GM19395 (cell line): ENCODE results near the gene TEX53.
A peak's percentile ranks its signal among the peaks of the same experiment; 100 is the strongest.

Experiments
- ATAC-seq: cut with Tn5 transposase; IDR thresholded peaks from one replicate; pipeline ENCODE4 v1.9.1; 2021; ENCODE audit warnings: mild to moderate bottlenecking, moderate library complexity; ENCODE audit not compliant: unreplicated experiment

The TEX53 gene

GRCh38 chr9:114657705-114658104 is at the start of gene TEX53:
Gene TEX53, minus strand, starts transcription at chr9:114657805. Its CDS starts 31 bp downstream, at chr9:114657774.
- no peak for ATAC-seq

- ATAC-seq: no peak
Measured at GRCh38 chr9:114706711-114707110, 49.1 kb upstream of the TEX53 start.

GRCh38 chr9:114701988-114702387 is 44.4 kb upstream of the TEX53 start:
- no peak for ATAC-seq

- ATAC-seq: peak; percentile 38
Measured at GRCh38 chr9:114697951-114698351, 40.3 kb upstream of the TEX53 start.

- peak; percentile 71 for ATAC-seq
Measured at GRCh38 chr9:114696814-114697544, 39.4 kb upstream of the TEX53 start.

GRCh38 chr9:114695948-114696347 is 38.3 kb upstream of the TEX53 start:
- no peak for ATAC-seq

GRCh38 chr9:114694719-114695269 is 37.2 kb upstream of the TEX53 start:
- ATAC-seq: peak; percentile 52

GRCh38 chr9:114694146-114694545 is 36.5 kb upstream of the TEX53 start:
- no peak for ATAC-seq

- ATAC-seq: no peak
Measured at GRCh38 chr9:114693248-114693855, 35.7 kb upstream of the TEX53 start.

GRCh38 chr9:114691956-114692295 is 34.3 kb upstream of the TEX53 start:
- no peak for ATAC-seq

GRCh38 chr9:114691046-114691955 is 33.7 kb upstream of the TEX53 start:
- peak; percentile 58 for ATAC-seq

GRCh38 chr9:114690308-114690707 is 32.7 kb upstream of the TEX53 start:
- ATAC-seq: no peak

- ATAC-seq: no peak
Measured at GRCh38 chr9:114689813-114690212, 32.2 kb upstream of the TEX53 start.

- no peak for ATAC-seq
Measured at GRCh38 chr9:114688909-114689610, 31.5 kb upstream of the TEX53 start.

GRCh38 chr9:114688379-114688778 is 30.8 kb upstream of the TEX53 start:
- no peak for ATAC-seq

GRCh38 chr9:114687034-114687433 is 29.4 kb upstream of the TEX53 start:
- no peak for ATAC-seq

- ATAC-seq: no peak
Measured at GRCh38 chr9:114685951-114686350, 28.3 kb upstream of the TEX53 start.

- ATAC-seq: no peak
Measured at GRCh38 chr9:114684036-114684435, 26.4 kb upstream of the TEX53 start.

GRCh38 chr9:114682846-114683245 is 25.2 kb upstream of the TEX53 start:
- ATAC-seq: no peak

- ATAC-seq: peak; percentile 83
Measured at GRCh38 chr9:114681594-114682332, 24.2 kb upstream of the TEX53 start, which contains the start of gene TEX48. Gene TEX48, minus strand, starts transcription at chr9:114682192. Its CDS starts 10,469 bp downstream, at chr9:114671723.
